ENCODE measurements around the gene KIF25.
A peak's percentile ranks its signal among the peaks of the same experiment; 100 is the strongest.

Gene KIF25

GRCh38 chr6:168045706-168046620, 48.5 kb downstream of the KIF25 start:
- Histone ChIP-seq H3K4me3 (ENCODE audit: low read depth, low read length) (no peak overlapping the region), H3K9me3 (ENCODE audit: severe bottlenecking) (peaks cover 3% of the 10 kb centered on the region), H3K27me3 (ENCODE audit: insufficient read depth, low read depth, severe bottlenecking) (no peaks in the 10 kb centered on the region), H3K27ac (no peak overlapping the region), H3K36me3 (no peaks in the 10 kb centered on the region)
- peak; percentile 6 for DNase-seq
- TF ChIP-seq, protein P1, sequence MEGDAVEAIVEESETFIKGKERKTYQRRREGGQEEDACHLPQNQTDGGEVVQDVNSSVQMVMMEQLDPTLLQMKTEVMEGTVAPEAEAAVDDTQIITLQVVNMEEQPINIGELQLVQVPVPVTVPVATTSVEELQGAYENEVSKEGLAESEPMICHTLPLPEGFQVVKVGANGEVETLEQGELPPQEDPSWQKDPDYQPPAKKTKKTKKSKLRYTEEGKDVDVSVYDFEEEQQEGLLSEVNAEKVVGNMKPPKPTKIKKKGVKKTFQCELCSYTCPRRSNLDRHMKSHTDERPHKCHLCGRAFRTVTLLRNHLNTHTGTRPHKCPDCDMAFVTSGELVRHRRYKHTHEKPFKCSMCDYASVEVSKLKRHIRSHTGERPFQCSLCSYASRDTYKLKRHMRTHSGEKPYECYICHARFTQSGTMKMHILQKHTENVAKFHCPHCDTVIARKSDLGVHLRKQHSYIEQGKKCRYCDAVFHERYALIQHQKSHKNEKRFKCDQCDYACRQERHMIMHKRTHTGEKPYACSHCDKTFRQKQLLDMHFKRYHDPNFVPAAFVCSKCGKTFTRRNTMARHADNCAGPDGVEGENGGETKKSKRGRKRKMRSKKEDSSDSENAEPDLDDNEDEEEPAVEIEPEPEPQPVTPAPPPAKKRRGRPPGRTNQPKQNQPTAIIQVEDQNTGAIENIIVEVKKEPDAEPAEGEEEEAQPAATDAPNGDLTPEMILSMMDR (IDR thresholded peaks at IDR 0.05; ENCODE audit: low read depth, low read length), result no peak

DNA sequence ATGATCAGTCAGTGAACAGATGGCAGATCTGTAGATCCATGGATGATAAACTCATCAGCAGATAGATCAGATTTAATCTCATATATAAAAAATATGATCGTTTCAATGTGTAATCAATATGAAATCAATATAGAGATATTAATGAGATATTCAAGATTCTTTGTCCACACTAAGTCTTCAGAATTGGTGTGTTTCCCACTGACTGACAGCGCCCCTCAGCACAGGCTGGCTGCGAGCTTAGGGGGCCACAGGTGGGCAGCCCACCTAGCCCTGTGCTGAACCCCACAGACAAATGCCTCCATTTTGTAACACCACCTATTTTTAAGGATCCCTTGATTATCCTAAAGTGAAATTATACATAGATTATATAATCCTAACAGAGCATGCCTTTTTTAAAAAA, 49.2 kb downstream of the KIF25 start:
- Histone ChIP-seq H3K9me3 (ENCODE audit: severe bottlenecking) (no peaks in the 10 kb centered on the region), H3K27ac (no peak overlapping the region), H3K27me3 (ENCODE audit: insufficient read depth, low read depth, severe bottlenecking) (no peaks in the 10 kb centered on the region), H3K4me3 (ENCODE audit: low read depth, low read length) (no peak overlapping the region), H3K36me3 (no peaks in the 10 kb centered on the region)
- DNase-seq, result no peak
- TF ChIP-seq, protein P1 (IDR thresholded peaks at IDR 0.05; ENCODE audit: low read depth, low read length), result no peak

- no peak overlapping the region for H3K27ac ChIP-seq
- no peaks in the 10 kb centered on the region for H3K9me3 ChIP-seq (ENCODE audit: severe bottlenecking)
- H3K4me3 ChIP-seq (ENCODE audit: low read depth, low read length), result no peak overlapping the region
- TF ChIP-seq, protein P1 (IDR thresholded peaks at IDR 0.05; ENCODE audit: low read depth, low read length), result no peak
- no peak for DNase-seq
- no peaks in the 10 kb centered on the region for H3K27me3 ChIP-seq (ENCODE audit: insufficient read depth, low read depth, severe bottlenecking)
- H3K36me3 ChIP-seq, result no peaks in the 10 kb centered on the region
These were observed 50.6 kb downstream of the KIF25 start for GRCh38 chr6:168047841-168048723.

- TF ChIP-seq, protein P1 (IDR thresholded peaks at IDR 0.05; ENCODE audit: low read depth, low read length), result no peak
- DNase-seq, result no peak
- Histone ChIP-seq H3K27ac (no peak overlapping the region), H3K9me3 (ENCODE audit: severe bottlenecking) (no peaks in the 10 kb centered on the region), H3K36me3 (no peaks in the 10 kb centered on the region), H3K27me3 (ENCODE audit: insufficient read depth, low read depth, severe bottlenecking) (no peaks in the 10 kb centered on the region), H3K4me3 (ENCODE audit: low read depth, low read length) (no peak overlapping the region)
These were observed 51.2 kb downstream of the KIF25 start for GRCh38 chr6:168048724-168049025.

GRCh38 chr6:168049277-168049676, 51.8 kb downstream of the KIF25 start:
- TF ChIP-seq, protein P1 (IDR thresholded peaks at IDR 0.05; ENCODE audit: low read depth, low read length), result no peak
- Histone ChIP-seq H3K27ac (no peak overlapping the region), H3K4me3 (ENCODE audit: low read depth, low read length) (no peak overlapping the region), H3K36me3 (no peaks in the 10 kb centered on the region), H3K9me3 (ENCODE audit: severe bottlenecking) (no peaks in the 10 kb centered on the region), H3K27me3 (ENCODE audit: insufficient read depth, low read depth, severe bottlenecking) (no peaks in the 10 kb centered on the region)
- no peak for DNase-seq

Measured in WERI-Rb-1 (cell line).